SH-SY5Y (cell line): ENCODE data around the gene SPEF1.

ENCODE experiments used
- GATA2 ChIP-seq: IDR thresholded peaks from 2 replicates; pipeline ENCODE4 v1.6.1; 2011; ENCODE audit warnings: mild to moderate bottlenecking, low read depth, low read length
- GATA3 ChIP-seq: IDR thresholded peaks from 2 replicates; pipeline ENCODE4 v1.6.1; 2011; ENCODE audit warnings: low read depth, mild to moderate bottlenecking, low read length, moderate library complexity

DNA sequence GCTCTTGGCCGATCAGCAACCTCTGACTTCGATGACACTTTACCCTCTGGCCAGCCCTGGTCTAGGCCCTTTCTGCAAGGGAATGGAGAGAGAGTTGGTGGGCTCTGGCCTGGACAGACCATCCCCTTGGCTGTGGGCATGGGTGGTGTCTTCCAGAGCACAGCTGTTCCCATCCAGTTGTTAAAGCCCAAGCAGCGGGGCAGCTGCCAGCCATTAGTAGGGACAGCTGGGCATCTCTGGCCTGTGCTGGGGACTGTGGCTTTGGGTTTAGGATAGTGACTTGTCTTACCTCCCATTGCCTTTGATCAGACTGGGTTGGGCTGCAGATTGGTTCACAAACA lies 17.6 kb upstream of the SPEF1 start:
- TF ChIP-seq GATA2 (no peak), GATA3 (no peak)
